ENCODE measurements around the gene TOMM20.

Gene TOMM20

DNA sequence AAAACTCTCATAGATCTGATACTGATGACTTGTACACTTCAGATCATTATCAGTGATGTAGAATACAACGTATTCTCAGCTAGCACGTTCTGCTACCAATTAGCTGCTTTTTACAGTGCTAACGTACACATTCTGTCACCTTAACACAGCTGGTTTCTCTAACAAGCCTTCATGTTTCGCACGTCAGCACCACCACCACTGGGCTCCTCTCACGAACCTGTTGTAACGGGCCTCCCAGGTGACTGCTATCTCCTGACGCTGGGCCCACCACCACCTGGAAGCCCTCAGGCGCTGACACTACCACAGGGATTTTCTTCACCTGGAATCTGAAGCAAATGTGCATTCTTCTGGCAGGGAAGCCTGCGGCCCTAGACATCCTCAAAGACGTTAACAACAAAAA is 19.8 kb downstream of the TOMM20 start:
- H3K36me3 ChIP-seq (replicated peaks; ENCODE audit: insufficient read depth, low read length): peaks cover 20% of the 10 kb centered on the region
- no peak overlapping the region for H3K9ac ChIP-seq (ENCODE audit: low read length)
- H3K27ac ChIP-seq (ENCODE audit: low read length): no peak overlapping the region
- H3K27me3 ChIP-seq (replicated peaks; ENCODE audit: insufficient read depth, low read length): no peaks in the 10 kb centered on the region
- H3K9me3 ChIP-seq (replicated peaks; ENCODE audit: insufficient read depth, low read length): no peaks in the 10 kb centered on the region
- peaks cover 16% of the 10 kb centered on the region for H3K79me2 ChIP-seq (ENCODE audit: low read length)
- H3F3A ChIP-seq (ENCODE audit: insufficient read depth, low read length): peaks cover 22% of the 10 kb centered on the region
- TF ChIP-seq, protein P1, sequence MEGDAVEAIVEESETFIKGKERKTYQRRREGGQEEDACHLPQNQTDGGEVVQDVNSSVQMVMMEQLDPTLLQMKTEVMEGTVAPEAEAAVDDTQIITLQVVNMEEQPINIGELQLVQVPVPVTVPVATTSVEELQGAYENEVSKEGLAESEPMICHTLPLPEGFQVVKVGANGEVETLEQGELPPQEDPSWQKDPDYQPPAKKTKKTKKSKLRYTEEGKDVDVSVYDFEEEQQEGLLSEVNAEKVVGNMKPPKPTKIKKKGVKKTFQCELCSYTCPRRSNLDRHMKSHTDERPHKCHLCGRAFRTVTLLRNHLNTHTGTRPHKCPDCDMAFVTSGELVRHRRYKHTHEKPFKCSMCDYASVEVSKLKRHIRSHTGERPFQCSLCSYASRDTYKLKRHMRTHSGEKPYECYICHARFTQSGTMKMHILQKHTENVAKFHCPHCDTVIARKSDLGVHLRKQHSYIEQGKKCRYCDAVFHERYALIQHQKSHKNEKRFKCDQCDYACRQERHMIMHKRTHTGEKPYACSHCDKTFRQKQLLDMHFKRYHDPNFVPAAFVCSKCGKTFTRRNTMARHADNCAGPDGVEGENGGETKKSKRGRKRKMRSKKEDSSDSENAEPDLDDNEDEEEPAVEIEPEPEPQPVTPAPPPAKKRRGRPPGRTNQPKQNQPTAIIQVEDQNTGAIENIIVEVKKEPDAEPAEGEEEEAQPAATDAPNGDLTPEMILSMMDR (IDR thresholded peaks at IDR 0.05; ENCODE audit: low read length): no peak
- TF ChIP-seq EZH2 (optimal IDR thresholded peaks at IDR 0.05; ENCODE audit: low read depth, low read length): no peak
- no peak for TF ChIP-seq EZH2phosphoT487 (IDR thresholded peaks at IDR 0.05; ENCODE audit: low read length)
- peaks cover 11% of the 10 kb centered on the region for H3K4me1 ChIP-seq (ENCODE audit: low read length)
- no peak overlapping the region for H3K4me2 ChIP-seq (ENCODE audit: low read depth, low read length)
- DNase-seq: no peak
- H2AFZ ChIP-seq (ENCODE audit: low read length): no peak overlapping the region
- H3K9me2 ChIP-seq (replicated peaks; ENCODE audit: insufficient read depth, low read length): no peaks in the 10 kb centered on the region
- no peak overlapping the region for H3K4me3 ChIP-seq (ENCODE audit: low read length)
- H4K20me1 ChIP-seq (ENCODE audit: insufficient read depth, low read length): no peaks in the 10 kb centered on the region

DNA sequence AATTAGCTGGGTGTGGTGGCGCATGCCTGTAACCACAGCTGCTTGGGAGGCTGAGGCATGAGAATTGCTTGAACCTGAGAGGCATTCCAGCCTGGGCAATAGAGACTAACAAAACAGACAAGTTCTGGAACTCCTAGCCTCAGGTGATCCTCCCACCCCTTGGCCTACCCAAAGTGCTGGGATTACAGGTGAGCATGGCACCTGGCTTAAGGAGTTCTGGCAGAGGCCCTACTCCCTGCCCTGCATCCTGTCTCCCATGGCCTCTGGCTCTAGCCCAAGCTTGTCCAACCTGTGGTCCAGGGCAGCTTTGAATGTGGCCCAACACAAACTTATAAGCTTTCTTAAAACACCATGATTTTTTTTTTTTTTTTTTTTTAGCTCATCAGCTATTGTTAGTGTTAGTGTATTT is 20.4 kb downstream of the TOMM20 start:
- Histone ChIP-seq H3K4me3 (ENCODE audit: low read length) (no peak overlapping the region), H3K4me1 (ENCODE audit: low read length) (peaks cover 13% of the 10 kb centered on the region), H3K4me2 (ENCODE audit: low read depth, low read length) (no peak overlapping the region), H3K9me2 (replicated peaks; ENCODE audit: insufficient read depth, low read length) (no peaks in the 10 kb centered on the region), H3K27me3 (replicated peaks; ENCODE audit: insufficient read depth, low read length) (no peaks in the 10 kb centered on the region), H3F3A (ENCODE audit: insufficient read depth, low read length) (peaks cover 22% of the 10 kb centered on the region), H3K36me3 (replicated peaks; ENCODE audit: insufficient read depth, low read length) (peaks cover 18% of the 10 kb centered on the region), H3K9me3 (replicated peaks; ENCODE audit: insufficient read depth, low read length) (no peaks in the 10 kb centered on the region), H3K79me2 (ENCODE audit: low read length) (peaks cover 10% of the 10 kb centered on the region), H3K27ac (ENCODE audit: low read length) (no peak overlapping the region), H2AFZ (ENCODE audit: low read length) (no peak overlapping the region), H4K20me1 (ENCODE audit: insufficient read depth, low read length) (no peaks in the 10 kb centered on the region), H3K9ac (ENCODE audit: low read length) (no peak overlapping the region)
- TF ChIP-seq EZH2 (optimal IDR thresholded peaks at IDR 0.05; ENCODE audit: low read depth, low read length): no peak
- no peak for TF ChIP-seq EZH2phosphoT487 (IDR thresholded peaks at IDR 0.05; ENCODE audit: low read length)
- TF ChIP-seq, protein P1 (IDR thresholded peaks at IDR 0.05; ENCODE audit: low read length): no peak
- DNase-seq: no peak

DNA sequence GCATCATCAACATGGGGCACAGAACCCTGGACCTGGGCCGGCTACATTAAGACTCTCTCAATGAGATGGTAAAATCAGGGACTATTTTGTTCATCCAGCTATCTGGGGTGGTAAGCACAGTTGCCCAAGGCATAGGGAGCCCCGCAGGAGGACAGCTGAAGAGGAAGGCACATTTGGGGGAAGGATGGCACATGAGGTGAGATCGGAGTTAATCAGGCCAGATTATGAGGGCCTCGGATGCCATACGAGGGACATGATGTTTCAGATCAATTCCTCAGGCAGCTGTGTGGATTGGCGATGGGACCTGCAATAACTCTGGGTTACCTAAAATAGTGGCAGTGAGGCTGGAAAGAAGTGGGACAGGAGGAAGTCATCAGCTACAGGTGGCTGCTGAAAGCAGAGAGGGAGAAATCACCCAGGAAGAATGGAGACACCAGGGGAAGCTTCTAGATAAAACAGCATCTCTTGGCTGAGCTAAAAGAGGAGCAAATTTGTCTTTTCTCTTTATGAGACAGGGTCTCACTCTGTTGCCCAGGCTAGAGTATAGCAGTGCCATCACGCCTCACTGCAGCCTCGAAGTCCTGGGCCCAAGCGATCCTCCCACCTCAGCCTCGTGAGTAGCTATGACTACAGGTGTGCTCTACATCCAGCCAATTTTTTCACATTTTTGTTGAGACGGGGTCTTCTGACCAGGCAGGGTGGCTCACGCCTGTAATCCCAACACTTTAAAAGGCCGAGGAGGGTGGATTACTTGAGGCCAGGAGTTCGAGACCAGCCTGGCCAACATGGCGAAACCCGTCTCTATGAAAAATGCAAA is 21.1 kb downstream of the TOMM20 start:
- Histone ChIP-seq H3K4me3 (ENCODE audit: low read length) (no peak overlapping the region), H4K20me1 (ENCODE audit: insufficient read depth, low read length) (no peaks in the 10 kb centered on the region), H3K27ac (ENCODE audit: low read length) (no peak overlapping the region), H3K27me3 (replicated peaks; ENCODE audit: insufficient read depth, low read length) (no peaks in the 10 kb centered on the region), H3F3A (ENCODE audit: insufficient read depth, low read length) (peaks cover 22% of the 10 kb centered on the region), H3K9me2 (replicated peaks; ENCODE audit: insufficient read depth, low read length) (no peaks in the 10 kb centered on the region), H3K9me3 (replicated peaks; ENCODE audit: insufficient read depth, low read length) (no peaks in the 10 kb centered on the region), H3K36me3 (replicated peaks; ENCODE audit: insufficient read depth, low read length) (peaks cover 18% of the 10 kb centered on the region), H3K9ac (ENCODE audit: low read length) (no peak overlapping the region), H3K79me2 (ENCODE audit: low read length) (peaks cover 3% of the 10 kb centered on the region; the same call in 1 of the 2 replicates), H3K4me2 (ENCODE audit: low read depth, low read length) (no peak overlapping the region), H2AFZ (ENCODE audit: low read length) (no peak overlapping the region), H3K4me1 (ENCODE audit: low read length) (peaks cover 13% of the 10 kb centered on the region)
- TF ChIP-seq EZH2phosphoT487 (IDR thresholded peaks at IDR 0.05; ENCODE audit: low read length) (no peak), EZH2 (optimal IDR thresholded peaks at IDR 0.05; ENCODE audit: low read depth, low read length) (no peak)
- TF ChIP-seq, protein P1 (IDR thresholded peaks at IDR 0.05; ENCODE audit: low read length): no peak
- no peak for DNase-seq
